HG03175 (cell line): Measurements from ENCODE around the gene DYNC1LI1.
"Not testable (repeated sequence)": the region's sequence is repeated elsewhere in the genome, so short reads cannot be mapped to it uniquely, and the experiment has no call there.

Experiments used
- ATAC-seq: cut with Tn5 transposase; IDR thresholded peaks from one replicate; pipeline ENCODE4 v1.9.1; 2021; ENCODE audit warnings: mild to moderate bottlenecking, moderate library complexity; ENCODE audit not compliant: unreplicated experiment

The DYNC1LI1 gene

DNA sequence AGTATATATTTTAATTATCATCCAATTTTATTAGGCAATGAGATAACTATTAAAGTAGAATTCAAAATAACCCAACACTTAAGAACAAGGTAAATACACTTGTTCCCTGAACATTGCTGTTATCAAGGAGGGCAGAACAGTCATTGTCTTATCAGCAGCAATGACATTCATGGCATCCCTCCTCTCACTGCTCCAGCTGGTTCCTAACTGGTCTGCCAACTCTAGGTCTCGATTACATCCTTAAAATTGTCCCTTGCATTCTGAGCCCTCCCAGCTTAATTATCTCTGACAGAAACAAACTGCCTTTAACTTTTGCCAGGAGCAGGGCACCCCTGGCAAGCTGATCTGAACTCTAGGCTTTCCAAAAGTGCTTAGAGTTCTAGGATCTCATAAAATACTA lies 14.0 kb upstream of the DYNC1LI1 start:
- ATAC-seq = no peak

- no peak for ATAC-seq
Measured at GRCh38 chr3:32583708-32584107, 13.1 kb upstream of the DYNC1LI1 start.

DNA sequence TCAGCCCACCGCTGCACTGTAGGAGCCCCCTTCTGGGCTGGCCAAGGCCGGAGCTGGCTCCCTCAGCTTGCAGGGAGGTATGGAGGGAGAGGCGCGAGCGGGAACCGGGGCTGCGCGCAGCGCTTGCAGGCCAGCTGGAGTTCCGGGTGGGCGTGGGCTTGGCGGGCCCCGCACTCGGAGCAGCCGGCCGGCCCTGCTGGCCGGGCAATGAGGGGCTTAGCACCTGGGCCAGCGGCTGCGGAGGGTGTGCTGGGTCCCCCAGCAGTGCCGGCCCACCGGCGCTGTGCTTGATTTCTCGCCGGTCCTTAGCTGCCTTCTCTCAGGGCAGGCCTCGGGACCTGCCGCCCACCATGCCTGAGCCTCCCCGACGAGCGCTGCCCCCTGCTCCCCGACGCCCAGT lies 8.0 kb upstream of the DYNC1LI1 start:
- ATAC-seq = not testable (repeated sequence)

- ATAC-seq = peak; percentile 95
Measured at GRCh38 chr3:32577581-32578556, 7.2 kb upstream of the DYNC1LI1 start.

- ATAC-seq = no peak
Measured at GRCh38 chr3:32577174-32577573, 6.5 kb upstream of the DYNC1LI1 start.

DNA sequence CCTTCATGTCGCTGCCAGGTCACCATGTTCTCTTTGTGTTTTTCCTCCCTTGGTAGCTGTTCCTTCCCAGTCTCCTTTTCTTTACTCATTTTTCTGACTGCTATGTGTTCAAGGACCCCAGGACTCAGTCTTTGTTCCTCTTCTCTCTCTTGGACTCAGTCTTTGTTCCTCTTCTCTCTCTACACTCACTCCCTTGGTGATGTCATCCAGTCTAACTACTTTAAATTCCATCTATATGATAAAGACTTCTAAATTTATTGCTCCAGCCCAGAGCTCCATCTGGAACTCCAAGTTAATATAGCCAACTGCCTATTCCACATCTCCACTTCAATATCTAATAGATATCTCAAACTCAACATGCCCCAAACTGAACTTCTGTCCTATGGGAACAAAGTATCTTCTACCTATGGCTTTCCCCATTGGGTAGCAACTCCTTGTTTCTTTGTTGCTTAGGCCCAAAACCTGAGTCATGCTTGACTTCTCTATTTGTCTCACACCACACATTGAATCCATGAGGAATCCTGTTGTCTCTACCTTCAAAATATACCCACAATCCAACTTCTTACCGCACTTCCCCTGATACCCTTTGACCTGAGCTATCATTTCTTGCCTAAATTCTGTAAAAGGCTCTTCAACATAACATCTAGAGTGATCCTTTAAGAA lies 4.9 kb upstream of the DYNC1LI1 start:
- no peak for ATAC-seq

DNA sequence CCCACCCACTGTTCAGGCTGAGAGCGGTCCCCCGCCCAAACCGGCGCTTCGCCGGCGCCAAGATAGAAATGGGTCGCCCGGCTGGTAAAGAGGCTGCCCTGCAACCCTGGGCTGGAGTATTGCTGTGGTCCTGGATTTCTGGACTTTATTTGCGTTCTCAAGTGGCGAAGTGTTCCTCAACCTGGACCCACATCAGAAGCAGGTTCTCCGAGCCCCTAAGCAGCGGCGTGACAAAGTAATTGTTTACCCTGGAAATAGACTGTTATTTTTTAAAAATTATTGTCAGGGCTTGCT lies 481 bp upstream of the DYNC1LI1 start:
- peak; percentile 29 for ATAC-seq

DNA sequence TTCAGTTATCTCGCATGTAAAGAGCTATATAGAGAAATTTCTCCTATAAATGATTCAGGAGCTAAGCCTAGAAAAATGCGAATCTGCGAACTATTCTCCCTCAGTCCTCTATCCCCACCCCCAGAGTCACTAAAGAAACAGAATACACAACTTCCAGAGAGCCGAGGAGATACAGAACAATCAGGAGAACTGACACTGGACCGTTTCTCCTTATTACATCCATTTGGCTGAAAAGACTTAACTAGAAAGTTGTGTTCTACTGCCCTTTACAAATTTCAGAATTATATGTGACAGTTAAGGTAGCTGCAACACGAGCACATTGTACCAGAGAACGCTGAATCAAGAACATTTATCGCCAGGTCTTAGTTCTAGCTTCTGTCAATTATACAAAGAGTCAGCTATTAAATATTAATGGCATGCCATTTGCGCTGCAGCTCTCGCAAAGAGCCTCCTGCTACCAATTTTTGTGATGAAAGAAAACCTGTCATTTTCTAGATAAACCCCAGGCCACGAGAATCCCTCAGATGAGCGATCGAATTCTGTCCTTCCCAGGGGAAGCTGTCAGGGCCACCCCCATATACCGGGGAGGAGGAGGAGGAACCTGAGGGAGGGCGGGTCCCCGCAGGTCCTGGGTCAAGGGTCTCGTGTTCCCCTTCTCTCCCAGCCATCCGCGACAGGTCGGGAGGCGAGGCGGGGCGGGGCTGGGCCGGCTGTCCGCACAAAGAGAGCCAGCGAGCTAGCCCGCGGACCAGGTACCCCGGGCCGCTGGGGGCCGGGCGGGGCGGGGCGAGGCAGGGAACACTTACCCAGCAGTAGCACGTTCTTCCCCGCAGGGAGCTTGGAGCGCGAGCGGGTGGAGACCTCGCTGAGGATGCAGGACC lies 878 bp downstream of the DYNC1LI1 start:
- peak; percentile 49 for ATAC-seq

DNA sequence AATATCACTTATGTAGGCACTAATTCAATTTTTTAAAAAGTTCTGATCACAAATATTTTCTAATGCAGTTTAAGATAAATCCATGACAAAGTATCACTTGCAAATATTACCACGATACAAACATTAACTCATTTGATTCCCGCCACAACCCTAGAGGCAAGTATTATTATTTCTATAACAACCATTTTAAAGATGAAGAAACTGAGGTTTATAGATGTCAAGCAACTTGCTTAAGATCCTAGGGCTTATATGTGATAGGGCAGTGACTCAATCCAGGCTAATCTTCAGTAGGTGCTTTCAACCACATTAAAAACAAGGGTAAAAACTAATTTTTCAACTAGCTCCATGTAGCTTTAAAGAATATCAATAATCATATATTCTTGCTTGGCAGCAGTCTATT lies 1.7 kb downstream of the DYNC1LI1 start:
- no peak for ATAC-seq

DNA sequence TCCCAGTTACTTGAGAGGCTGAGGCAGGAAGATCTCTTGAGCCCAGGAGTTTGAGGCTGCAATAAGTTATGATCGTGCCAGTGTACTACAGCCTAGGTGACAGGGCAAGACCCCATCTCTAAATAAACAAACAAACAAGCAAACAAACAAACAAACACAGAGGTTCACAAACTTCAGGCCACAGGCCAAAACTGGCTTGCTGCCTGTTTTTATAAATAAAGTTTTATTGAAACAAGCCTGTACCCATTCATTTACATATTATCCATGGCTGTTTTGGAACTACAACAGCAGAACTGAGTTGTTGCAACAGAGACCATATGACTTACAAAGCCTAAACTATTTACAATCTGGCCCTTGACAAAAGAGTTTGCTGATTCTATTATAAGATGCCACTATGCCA lies 6.5 kb downstream of the DYNC1LI1 start:
- no peak for ATAC-seq

DNA sequence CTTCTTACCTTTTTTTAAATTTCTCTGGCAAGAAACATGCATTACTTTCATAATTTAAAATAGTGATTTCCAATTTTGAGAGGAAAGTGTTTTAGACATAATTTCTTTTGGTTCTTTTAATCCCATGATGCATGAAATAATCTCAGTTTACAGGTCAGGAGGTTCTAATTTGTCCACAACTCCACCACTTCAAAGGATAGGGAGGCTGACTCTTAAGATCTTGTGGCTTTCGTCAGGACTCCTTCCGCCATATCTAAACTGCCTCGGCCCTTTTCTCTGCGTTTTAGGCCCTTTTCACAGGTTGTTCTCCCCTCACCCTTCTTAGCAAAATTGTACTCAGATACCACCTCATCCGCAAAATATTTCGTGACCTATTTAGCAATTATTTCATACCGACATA lies 8.0 kb downstream of the DYNC1LI1 start:
- ATAC-seq = no peak

DNA sequence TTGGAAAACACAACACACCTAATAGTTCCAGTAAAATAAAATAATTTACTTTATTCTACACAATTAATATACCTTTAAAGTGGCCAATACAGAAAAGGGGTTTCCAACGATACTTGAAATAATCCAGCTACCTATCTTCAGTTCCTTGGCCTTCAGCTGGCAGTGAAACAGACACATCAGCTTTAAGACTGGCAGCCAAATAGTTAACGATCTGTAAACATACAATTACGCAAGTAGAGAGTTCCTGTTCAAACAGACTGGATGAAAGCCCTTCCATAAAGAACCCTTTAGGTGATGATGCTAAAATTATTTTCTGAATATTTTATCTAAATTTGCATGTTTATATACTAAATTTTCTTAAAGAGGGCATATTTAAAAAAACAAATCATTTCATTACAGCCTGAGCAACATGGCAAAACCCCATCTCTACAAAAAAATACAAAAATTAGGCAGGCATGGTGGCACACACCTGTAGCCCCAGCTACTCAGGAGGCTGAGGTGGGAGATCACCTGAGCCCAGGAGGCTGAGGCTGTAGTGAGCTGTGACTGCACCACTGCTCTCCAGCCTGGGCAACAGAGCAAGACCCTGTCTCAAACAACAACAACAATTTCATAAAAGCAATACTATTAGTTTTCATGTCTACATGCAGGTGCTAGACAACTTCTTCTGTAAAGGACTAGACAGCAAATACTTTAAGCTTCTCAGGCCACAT lies 12.9 kb downstream of the DYNC1LI1 start:
- no peak for ATAC-seq

- ATAC-seq = no peak
Measured at GRCh38 chr3:32556332-32556731, 14.3 kb downstream of the DYNC1LI1 start.

GRCh38 chr3:32553973-32554372 lies 16.7 kb downstream of the DYNC1LI1 start:
- ATAC-seq = no peak

GRCh38 chr3:32553459-32553858 lies 17.2 kb downstream of the DYNC1LI1 start:
- ATAC-seq = no peak

DNA sequence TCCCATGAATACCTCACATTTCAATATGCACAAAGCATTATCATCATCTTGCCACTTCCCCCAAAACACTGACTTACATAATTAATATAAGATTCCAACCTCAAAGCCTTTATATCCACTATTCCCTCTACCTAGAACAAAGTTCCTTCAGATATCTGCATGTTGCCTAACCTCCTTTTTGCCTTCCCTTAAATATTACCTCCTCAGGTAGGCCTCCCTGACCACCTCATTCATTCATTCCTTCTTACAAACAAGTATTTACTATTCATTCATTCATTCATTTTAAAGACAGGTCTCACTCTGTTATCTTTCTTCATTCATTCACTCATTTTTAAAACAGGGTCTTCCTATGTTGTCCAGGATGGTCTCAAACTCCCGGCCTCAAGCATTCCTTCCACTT lies 18.6 kb downstream of the DYNC1LI1 start:
- ATAC-seq = no peak

DNA sequence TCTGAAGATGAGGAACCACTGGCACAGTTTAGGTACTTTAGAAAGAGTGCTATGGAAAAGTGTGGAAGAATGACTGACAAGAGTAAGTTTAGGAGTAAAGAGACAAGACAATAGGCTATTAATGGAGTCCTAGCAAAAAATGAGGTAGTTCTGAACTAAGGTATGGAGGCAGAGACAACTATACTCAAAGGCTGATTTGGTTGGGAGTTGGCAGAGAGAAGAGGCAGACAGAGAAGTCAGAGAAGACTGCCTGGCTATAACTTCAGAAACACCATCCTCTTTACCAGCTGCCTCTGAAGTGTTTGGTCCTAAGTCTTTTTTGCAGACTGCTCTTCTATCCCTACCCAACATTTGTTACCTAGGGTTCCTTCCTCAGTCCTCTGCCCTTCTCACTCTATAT lies 19.2 kb downstream of the DYNC1LI1 start:
- ATAC-seq = peak; percentile 38

- ATAC-seq = peak; percentile 47
Measured at GRCh38 chr3:32551087-32551486, 19.6 kb downstream of the DYNC1LI1 start.

DNA sequence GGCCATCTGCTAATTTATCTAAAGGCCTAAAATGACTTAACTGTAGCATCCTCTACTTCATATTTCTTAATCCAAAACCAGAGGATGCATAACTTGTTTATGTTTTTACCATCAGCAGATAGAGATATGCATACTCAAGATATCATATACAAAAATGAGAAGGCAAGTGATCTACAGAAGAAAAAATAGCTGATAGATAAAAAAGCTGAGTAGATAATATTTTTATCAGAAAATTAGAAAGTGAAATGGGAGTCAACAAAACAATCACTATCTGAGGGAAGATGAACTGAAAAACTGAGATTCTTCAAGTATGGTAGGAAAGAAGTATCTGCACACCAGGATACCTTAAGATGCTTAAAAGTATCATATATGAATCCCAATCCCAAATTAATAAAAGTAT lies 25.4 kb downstream of the DYNC1LI1 start:
- ATAC-seq = no peak

GRCh38 chr3:32544894-32545293 lies 25.8 kb downstream of the DYNC1LI1 start:
- ATAC-seq = no peak

DNA sequence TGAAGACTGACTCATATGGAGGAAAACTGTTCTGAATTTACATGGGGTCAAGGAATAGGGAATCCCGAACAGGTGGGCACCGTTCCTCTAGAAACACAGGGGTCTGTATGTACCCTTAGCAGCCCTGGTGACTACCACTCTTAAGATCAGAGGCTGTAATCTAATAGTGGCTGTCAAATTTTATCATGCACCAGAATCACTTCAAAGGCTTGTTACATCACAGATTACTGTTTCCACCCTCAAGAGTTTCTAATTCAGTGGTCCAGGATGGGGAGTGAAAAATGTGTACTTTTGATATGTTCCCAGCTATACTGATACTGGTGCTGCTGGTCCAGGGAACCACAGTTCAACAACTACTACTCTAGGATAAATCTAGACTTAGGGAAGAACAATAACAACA lies 27.9 kb downstream of the DYNC1LI1 start:
- ATAC-seq = no peak
